HG02642 (cell line): Measurements from ENCODE around the gene TRMO.

Experiments used
- ATAC-seq: cut with Tn5 transposase; IDR thresholded peaks from one replicate; pipeline ENCODE4 v1.9.1; 2021; ENCODE audit warnings: mild to moderate bottlenecking; ENCODE audit not compliant: unreplicated experiment, poor library complexity

Gene TRMO

GRCh38 chr9:97906236-97906831, 16.0 kb downstream of the TRMO start:
- no peak for ATAC-seq

- ATAC-seq: no peak
Observed at GRCh38 chr9:97905228-97905627, 17.1 kb downstream of the TRMO start.

GRCh38 chr9:97904725-97905124, 17.6 kb downstream of the TRMO start:
- no peak for ATAC-seq

- ATAC-seq: no peak
Observed at GRCh38 chr9:97903177-97903576, 19.1 kb downstream of the TRMO start.

- no peak for ATAC-seq
Observed at GRCh38 chr9:97900738-97901565, 21.3 kb downstream of the TRMO start.

- ATAC-seq: no peak
Observed at GRCh38 chr9:97900103-97900737, 22.1 kb downstream of the TRMO start.

GRCh38 chr9:97895695-97896332, 26.5 kb downstream of the TRMO start:
- ATAC-seq: no peak

GRCh38 chr9:97895211-97895610, 27.1 kb downstream of the TRMO start:
- no peak for ATAC-seq

- no peak for ATAC-seq
Observed at GRCh38 chr9:97892421-97892820, 29.9 kb downstream of the TRMO start.

GRCh38 chr9:97891736-97892135, 30.6 kb downstream of the TRMO start:
- no peak for ATAC-seq

GRCh38 chr9:97889941-97890887, 32.1 kb downstream of the TRMO start:
- no peak for ATAC-seq

GRCh38 chr9:97880336-97880735, 42.0 kb downstream of the TRMO start:
- no peak for ATAC-seq

GRCh38 chr9:97876061-97876460, 46.2 kb downstream of the TRMO start:
- ATAC-seq: no peak

- ATAC-seq: no peak
Observed at GRCh38 chr9:97875111-97875510, 47.2 kb downstream of the TRMO start.

GRCh38 chr9:97874624-97875023, 47.7 kb downstream of the TRMO start:
- ATAC-seq: no peak

- ATAC-seq: no peak
Observed at GRCh38 chr9:97873882-97874281, 48.4 kb downstream of the TRMO start.

- ATAC-seq: no peak
Observed at GRCh38 chr9:97873425-97873824, 48.9 kb downstream of the TRMO start.

- no peak for ATAC-seq
Observed at GRCh38 chr9:97868859-97869258, 53.4 kb downstream of the TRMO start.

GRCh38 chr9:97866848-97867247, 55.5 kb downstream of the TRMO start:
- no peak for ATAC-seq

GRCh38 chr9:97866300-97866699, 56.0 kb downstream of the TRMO start:
- no peak for ATAC-seq
